ENCODE data around the gene MCF2.
"Not testable (repeated sequence)": the region's sequence is repeated elsewhere in the genome, so short reads cannot be mapped to it uniquely, and the experiment has no call there.

MCF2 gene, protein sequence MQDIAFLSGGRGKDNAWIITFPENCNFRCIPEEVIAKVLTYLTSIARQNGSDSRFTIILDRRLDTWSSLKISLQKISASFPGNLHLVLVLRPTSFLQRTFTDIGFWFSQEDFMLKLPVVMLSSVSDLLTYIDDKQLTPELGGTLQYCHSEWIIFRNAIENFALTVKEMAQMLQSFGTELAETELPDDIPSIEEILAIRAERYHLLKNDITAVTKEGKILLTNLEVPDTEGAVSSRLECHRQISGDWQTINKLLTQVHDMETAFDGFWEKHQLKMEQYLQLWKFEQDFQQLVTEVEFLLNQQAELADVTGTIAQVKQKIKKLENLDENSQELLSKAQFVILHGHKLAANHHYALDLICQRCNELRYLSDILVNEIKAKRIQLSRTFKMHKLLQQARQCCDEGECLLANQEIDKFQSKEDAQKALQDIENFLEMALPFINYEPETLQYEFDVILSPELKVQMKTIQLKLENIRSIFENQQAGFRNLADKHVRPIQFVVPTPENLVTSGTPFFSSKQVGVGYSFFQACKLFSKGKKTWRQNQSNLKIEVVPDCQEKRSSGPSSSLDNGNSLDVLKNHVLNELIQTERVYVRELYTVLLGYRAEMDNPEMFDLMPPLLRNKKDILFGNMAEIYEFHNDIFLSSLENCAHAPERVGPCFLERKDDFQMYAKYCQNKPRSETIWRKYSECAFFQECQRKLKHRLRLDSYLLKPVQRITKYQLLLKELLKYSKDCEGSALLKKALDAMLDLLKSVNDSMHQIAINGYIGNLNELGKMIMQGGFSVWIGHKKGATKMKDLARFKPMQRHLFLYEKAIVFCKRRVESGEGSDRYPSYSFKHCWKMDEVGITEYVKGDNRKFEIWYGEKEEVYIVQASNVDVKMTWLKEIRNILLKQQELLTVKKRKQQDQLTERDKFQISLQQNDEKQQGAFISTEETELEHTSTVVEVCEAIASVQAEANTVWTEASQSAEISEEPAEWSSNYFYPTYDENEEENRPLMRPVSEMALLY

DNA sequence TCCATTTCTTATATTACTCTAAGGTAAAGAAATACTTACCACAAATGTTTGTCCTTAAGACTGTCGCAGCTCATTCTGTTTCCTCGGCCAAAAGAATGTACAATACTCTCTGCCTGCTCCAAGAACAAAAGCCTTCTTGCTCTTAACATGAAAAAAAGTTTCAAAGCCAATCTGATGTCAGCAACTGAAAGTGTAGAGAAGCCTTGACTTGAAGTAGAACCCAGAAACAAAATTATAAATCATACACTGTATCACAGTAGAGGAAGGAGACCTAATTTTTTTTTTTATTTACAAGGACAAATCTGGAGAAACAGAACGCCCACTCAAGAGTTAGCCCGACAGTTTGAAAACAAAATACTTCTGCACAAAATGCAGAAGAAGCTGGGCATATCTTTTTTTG lies at the start of gene MCF2:
MCF2 (minus strand) TSS at position 101 of the 400 bp plus-strand sequence. CDS start 56,423 bp downstream, outside the sequence.
- DNase-seq, result no peak

DNA sequence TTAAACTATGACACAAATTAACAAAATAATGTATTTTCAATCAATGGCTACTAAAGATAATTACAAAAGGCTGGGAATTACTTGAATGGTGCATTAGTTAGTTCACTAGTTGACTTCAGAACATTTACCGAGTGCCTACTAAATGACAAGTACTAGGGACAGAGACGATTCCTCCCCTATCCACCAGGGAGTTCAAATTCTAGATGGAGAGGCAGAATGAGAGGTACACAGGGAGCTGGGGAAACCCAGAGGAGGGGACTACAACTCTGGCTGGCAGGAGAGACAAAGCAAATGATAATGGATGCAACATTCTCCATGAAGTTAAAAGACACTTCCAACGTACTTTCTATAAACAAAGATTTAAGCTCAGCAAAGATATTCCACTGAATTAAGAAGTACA lies 43.1 kb upstream of the MCF2 start:
- DNase-seq, result no peak

DNA sequence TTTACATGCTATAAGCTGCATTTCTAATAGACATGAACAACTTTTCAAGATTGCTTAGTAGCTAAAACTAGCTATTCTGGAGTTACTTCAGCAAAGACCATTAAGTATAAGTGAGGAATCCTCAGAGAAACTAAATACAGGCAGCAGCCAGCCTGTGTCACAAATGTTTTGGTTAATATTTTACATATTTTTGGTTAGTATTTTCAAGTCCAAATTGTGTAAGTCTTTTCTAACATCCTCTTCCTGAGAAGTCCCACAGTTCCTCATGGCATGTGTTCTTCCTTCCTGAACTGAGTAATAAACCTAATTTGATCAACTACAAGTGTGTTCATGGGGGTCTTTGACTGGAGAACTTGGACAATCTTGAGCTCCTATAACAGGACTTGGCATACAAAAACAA lies 42.4 kb upstream of the MCF2 start:
- DNase-seq, result no peak

DNA sequence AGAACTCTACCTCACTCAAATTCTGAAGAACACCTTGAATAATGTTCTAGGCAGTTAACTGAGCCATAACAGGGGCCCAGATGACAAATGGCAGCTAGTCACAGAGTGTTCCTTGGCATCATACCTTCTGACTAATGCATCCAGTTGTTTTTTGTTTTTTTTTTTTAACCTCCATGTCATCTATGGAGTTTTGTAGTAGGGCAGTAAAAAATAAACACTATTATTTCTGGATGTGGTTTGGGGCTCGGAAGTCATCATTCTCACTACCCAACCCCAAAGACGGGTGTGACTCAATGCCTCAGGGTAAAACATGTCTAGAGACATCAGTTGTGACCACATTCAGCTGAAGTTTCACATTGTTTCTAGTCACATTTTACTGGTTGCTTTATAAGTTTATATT lies 31.2 kb upstream of the MCF2 start:
- no peak for DNase-seq

DNA sequence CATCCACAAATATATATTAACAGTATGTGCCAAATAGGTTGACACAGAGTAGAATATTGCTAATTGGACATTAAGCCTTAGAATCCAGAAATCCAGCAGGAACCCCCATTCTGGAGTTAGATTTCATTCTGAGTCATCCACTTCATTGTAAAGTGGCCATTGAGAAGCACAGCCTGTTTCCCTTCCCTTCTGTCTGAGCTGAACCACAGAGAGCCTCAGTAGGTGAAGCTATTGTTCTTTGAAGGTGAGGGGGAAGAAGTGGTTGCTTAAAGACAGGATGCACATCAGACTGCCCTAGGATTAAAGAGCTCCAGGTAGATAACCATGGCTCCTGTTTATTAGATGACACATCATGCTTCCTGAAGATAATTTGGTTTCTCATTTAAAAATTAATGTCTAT lies 30.6 kb upstream of the MCF2 start:
- no peak for DNase-seq

DNA sequence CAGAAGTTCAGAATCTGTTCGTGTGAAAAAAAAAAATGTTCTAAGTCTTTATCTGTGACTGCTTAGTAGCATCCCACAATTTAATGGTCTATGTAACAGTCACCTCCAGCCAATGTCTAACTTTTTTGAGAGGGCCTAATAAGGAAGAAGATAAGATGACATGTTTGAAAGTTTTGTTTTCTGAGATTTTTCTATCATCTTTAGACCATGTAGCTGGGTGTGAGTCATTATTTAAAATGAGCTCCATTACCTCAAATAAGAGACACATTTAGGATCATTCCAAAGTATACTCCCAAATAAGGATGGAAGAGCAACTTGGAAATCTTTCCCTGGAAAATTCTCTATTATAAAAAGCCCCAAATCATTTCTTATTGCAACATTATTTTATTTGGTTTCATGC lies 28.2 kb upstream of the MCF2 start:
- DNase-seq, result no peak

DNA sequence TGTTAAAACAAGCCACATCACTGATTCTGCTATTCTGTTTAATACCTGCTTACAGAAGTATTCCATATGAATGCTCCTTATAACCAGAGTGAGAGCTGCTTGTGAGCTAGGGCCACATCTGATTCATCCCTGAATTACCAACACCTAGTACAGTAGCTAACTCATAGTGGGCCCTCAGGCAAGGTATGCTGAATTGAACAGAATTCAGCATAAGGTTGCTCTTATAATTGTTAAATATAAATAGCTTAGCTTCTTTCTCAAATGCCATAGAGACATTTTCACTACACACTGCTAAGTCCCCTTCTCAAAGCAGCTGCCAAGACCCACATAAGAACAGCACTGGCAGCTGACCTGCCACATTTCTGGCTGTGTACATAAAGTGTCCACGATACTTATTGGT lies 27.0 kb upstream of the MCF2 start:
- DNase-seq, result no peak

DNA sequence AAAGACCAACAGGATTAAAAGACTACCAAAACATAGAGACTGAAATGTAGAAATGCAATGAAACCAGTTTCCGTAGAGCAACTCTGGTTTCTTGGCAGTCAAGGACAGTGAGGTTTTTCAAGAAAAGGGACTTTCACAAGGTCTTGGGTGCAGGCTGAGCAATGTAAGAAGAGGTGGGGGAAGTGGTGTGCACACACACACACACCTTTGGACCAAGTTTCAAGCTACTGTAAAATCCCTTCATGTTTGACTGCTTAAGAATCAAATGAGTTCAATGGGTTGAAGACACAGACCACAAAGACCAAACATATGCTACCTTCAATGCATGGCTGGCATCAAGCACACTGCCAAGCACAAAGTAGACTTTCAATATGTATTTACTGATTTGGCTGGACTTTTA lies 17.8 kb upstream of the MCF2 start:
- DNase-seq, result no peak

DNA sequence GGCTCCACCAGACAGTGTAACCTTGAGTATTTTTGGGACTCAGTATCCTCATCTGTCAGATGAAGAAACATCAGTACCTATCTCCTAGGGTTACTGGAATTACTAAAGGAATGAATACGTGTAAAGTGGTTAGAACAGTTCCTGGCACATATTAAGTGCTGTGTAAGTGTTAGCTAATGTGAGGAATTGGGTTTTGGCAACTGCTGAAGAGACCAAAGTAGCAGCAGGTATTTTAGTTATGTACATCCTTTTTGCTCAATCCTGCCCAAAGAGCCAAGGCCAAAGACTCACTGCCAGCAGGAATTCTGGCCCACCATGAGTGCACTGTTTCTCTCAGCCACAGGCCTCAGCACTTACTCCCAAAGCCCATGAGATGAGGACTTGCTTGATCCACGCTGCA lies 16.7 kb upstream of the MCF2 start:
- DNase-seq, result no peak

DNA sequence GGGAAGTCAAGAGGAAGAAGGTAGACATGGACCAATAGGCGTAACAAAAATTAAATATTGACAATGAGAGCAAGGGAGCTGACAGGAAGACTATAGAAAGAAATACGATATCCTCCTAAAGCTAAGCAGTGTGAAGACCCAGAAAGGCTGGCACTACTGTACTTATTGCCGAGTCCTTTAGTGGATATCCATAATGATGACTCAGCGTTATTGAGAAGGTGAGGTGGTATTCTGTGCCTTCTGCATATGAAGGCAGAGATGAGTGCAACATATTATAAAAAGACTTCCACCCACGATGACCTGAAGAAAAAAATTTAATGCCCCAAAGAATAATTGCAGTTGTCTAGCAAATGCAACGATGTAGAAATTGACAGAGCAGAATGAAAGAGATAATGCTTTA lies 13.0 kb upstream of the MCF2 start:
- no peak for DNase-seq

DNA sequence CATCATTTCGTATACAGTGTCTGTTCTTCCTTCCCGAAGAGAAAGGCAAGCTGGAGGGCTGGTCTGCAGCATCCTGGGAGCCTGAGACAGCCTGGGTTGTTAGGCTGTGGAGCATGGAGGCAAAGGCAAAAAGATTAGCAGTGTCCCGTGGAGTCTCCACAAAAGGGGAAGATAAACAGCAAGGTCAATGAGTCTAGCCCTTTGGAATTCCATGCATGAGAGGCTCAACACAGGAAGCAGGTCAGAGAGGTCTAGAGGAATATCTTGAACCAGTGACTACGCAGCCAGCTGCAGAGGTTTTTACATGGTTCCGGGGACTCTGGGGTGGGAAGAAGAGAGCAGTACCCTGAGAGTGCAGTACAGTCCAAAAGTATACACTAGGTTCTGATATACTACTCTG lies 12.2 kb upstream of the MCF2 start:
- no peak for DNase-seq

DNA sequence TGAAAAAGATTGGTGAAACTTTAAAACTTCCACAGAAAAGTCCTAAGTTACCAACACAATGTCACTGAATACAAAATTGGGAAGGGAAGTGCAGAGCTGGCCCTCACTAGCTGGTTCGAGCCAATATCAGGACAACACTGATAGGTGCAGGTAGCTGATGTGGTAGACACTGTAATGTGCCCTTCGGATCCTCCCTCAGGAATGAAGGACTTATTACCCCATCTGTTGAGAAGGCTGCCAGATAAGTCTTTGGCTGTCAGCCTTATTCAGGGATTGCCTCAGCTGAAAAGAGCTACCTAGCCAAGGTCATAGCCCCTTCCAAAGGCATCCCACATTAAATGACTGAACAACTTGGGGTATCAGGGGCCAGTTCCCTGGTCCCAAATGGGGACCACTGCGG lies 5.3 kb downstream of the MCF2 start:
- DNase-seq, result no peak

DNA sequence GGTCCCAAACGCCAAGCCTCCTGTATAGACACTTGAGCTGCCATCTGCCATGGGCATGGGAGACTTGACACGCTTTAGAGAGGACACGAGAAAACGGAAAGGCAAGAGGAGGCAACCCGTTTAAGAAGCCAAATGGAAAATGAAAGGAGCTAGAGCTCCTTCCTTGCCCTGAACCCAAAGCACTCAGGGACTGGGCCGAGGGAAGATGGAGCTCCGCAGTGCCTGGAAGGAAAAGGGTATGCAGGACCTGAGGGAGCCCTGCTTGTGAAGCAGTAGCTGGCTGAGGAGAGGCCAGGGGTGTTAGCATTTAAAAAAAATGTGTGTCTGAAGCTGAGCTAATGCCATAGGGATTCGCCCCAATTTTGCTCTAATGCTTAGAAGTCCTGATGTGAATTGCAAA lies 15.1 kb downstream of the MCF2 start:
- DNase-seq, result no peak

DNA sequence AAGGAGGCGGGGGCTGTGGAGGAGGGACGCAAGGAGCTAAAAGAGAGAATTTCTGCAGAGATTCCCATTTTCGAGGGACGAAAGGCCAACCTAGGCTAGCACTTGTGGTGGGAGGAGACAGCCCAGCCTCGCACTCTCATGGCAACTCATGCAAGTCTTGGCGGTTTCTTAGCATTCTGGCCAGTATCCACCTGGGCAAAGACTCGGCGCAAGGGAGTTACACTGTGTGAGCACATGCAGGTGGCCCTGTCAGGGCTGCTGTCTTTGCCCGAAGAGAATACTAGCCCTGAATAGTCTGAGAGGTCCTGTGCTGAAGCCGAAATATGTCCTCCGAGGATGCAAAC lies 15.5 kb downstream of the MCF2 start:
- no peak for DNase-seq

DNA sequence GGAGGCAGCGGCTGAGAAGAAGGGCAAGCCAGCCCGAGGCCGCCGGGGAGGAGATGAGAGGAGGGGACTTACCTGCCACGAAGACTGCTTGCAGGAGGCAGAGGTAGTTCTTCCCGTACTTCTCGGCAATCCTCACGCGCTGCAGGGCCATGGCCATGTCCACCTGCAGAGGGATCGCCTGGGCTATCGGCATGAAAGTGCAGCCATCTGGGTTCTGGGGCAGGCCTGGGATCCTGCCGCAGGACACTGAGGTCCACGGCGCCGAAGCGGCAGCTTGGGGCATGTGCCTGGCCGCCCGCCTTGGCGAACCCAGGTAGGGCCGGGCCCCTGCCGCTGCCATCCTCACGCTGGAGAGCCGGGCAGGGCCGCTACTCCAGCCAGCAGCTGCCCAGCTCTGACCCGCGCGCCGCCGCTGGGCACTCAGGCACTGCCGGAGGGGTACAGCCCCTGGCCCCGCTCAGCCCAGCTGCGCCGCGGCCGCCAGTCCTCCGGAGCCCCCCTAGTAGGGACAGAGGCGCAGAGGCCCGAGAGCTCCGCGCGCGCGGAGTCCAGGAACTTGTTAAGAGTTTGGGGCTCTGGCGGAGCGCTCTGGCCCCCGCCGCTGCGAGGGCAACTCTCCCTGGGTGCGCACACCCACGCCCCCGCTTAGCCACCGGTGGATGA lies 16.0 kb downstream of the MCF2 start:
- no peak for DNase-seq

DNA sequence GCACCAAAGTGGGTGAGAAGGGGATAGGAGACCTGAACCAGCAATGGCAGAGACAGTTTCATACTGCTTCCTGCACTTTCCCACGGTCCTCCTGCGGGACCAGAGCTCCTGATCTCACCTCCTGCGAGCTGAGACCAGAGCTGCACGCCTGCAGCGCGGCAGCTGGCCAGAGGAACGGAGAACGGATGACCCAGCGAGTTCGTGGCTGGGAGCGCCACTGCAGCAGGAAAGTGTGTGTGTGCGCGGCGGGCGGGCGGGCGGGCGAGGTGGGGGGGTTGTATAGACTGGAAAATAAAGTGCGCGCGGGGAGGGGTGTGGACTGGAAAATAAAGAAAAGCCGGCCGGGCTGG lies 16.5 kb downstream of the MCF2 start:
- peak; percentile 24 for DNase-seq

DNA sequence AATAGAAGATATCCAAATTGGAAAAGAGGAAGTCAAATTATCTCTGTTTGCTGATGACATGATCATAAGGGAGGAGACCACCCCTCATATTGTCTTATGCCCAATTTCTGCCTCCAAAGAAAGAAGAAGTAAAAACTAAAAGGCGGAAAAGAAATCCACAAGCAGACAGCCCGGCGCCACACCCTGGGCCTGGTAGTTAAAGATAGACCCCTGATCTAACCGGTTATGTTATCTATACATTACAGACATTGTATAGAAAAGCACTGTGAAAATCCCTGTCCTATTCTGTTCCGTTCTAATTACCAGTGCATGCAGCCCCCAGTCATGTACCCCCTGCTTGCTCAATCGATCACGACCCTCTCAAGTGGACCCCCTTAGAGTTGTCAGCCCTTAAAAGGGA lies 22.8 kb downstream of the MCF2 start:
- not testable (repeated sequence) for DNase-seq

DNA sequence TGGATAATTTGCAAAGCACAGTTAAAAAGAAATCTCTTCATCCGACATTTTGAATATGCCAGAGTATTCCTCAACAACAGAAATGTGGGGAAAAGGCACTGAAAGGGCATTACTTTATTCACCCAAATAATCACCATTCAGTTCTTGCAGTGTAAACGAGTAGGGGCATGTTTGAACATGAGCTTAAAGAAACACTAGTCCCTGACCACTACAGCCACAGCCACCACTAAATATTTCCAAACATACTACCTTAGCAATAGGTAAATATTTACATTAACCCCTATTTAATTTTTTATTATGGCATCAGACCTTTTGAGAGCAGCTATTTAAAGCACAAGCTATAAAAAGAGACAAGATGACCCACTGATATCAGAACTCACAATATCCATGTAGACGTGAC lies 27.6 kb downstream of the MCF2 start:
- DNase-seq, result no peak

DNA sequence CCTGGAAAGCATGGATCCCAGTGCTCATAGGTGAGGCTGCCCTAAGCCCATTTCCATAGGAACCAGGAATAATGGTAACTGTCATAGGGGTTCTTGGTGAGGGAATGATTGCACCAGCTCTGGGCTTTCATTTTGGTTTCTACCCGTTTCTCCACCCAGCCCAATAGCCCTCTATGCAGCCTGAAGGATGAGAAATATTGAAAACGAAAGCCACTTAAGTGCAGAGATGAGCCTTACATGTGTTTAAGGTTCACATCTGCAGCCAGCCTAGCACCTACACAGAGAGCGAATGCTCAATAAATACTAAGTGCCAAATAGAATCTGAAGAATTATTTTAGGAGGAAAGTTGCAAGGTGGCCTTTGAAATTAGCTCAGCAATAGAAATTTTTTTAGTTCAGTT lies 60.4 kb downstream of the MCF2 start:
- DNase-seq, result no peak

DNA sequence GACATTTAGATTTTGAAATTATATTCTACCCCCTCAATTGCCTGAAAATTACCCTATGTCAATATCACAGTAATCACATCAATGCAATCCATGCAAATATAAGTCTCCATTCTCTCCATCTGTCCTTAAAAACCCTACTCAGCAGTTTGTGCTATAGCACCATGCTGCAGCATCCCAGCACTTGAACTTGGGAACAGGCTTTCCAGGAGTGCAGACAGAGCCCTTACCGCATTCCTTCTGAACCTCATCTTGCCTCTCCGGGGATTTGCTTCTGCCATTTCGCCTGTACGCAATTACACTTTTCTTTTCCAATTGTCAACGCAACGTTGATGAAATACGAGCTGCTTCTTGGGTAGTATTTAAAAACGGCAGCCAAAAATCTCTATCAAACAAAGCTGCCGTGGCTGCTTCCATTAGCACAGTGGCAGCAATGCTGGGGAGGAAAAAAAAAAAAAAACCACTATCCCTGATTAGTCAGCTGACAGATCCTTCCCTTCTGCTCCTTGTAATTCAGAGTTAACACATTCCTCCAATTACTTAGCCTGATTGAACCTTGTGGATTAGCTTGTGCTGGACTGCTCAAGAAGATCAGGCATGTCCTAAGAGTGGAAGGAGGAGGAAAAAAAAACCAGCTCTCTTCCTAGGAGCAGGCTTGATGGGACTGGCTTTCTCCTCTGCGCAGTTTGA lies 65.6 kb downstream of the MCF2 start:
- DNase-seq, result no peak

DNA sequence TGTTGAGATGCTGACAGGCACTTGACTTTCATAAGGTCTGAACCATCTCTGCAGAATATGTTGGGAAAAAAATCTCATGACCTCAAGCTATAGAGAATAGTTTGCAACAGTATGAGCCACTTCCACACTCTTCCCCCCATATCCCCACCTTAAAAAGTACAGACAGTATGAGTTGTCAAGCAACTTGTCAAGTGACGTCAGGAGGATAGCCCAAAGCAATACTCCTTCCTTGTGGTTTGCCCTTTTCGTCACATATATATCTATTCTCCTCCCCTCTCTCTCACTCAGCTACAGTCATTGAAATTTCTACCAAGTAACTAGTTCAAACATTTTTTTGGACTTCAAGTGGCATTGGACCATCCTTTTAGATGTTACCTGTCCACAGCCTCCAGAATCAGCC lies 67.7 kb downstream of the MCF2 start:
- DNase-seq, result no peak

DNA sequence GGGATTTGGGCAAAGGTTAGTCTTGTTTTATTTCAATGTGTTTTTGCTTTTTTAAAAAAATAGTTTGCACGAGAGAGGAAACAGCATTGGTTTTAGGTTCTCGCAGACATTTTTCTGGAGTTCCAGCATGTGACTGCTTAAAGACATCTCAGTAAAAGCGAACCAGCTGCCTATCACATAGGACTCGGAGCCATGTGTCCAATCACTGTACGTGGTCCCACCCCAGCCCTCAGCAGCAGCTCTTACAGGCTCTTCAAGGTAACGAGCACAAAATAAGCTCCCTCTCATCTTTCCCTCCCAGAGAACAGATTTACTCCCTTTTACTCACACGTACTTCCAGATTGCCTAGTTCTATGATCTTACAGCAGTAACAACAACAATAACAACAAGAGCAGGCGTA lies 68.7 kb downstream of the MCF2 start:
- no peak for DNase-seq

DNA sequence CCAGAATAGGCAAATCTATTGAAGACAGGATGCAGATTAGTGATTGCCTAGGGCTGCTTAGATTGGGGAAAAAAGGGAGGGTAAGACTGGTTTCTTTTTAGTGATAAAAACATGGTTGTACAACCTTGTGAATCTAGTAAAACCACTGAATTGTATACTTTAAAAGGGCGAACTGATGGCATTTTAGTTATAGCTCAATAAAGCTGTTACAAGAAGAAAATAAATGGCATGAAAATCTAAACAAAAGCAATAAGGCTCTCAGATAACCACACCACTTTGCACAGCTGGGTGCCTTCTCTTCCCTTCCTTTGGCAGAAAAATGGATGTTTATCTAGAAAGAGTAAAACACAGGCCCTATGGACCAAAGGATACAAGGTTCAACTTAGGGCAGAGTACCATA lies 107.9 kb downstream of the MCF2 start:
- DNase-seq, result no peak

Measured in femur (tissue), 1 donor.